UCSD-AML1 (cell line): ENCODE results near the gene ETNK1.
"Not testable (repeated sequence)": the region's sequence is repeated elsewhere in the genome, so short reads cannot be mapped to it uniquely, and the experiment has no call there.

Experiments
- DNase-seq: peaks from one replicate; lab custom pipeline; 2025; ENCODE audit not compliant: unreplicated experiment; lab: John Stamatoyannopoulos, UW

ETNK1 gene

GRCh38 chr12:22686193-22686592, 61.2 kb downstream of the ETNK1 start:
- DNase-seq = no peak

GRCh38 chr12:22687361-22688076, 62.5 kb downstream of the ETNK1 start:
- DNase-seq = no peak

GRCh38 chr12:22689876-22690275, 64.9 kb downstream of the ETNK1 start:
- no peak for DNase-seq

GRCh38 chr12:22691319-22691718, 66.3 kb downstream of the ETNK1 start:
- DNase-seq = no peak

- not testable (repeated sequence) for DNase-seq
Measured at GRCh38 chr12:22692467-22692866, 67.5 kb downstream of the ETNK1 start.

GRCh38 chr12:22692964-22693555, 68.1 kb downstream of the ETNK1 start:
- no peak for DNase-seq

GRCh38 chr12:22698576-22698975, 73.6 kb downstream of the ETNK1 start:
- no peak for DNase-seq

- peak; percentile 11 for DNase-seq
Measured at GRCh38 chr12:22699705-22700104, 74.7 kb downstream of the ETNK1 start.

GRCh38 chr12:22700106-22700505, 75.1 kb downstream of the ETNK1 start:
- DNase-seq = no peak

GRCh38 chr12:22701216-22701809, 76.3 kb downstream of the ETNK1 start:
- DNase-seq = not testable (repeated sequence)

- DNase-seq = no peak
Measured at GRCh38 chr12:22702690-22703089, 77.7 kb downstream of the ETNK1 start.

- no peak for DNase-seq
Measured at GRCh38 chr12:22709292-22709691, 84.3 kb downstream of the ETNK1 start.

GRCh38 chr12:22712083-22712482, 87.1 kb downstream of the ETNK1 start:
- DNase-seq = no peak

GRCh38 chr12:22715254-22715653, 90.3 kb downstream of the ETNK1 start:
- no peak for DNase-seq

GRCh38 chr12:22719745-22720144, 94.8 kb downstream of the ETNK1 start:
- no peak for DNase-seq

- DNase-seq = no peak
Measured at GRCh38 chr12:22722081-22722480, 97.1 kb downstream of the ETNK1 start.

GRCh38 chr12:22722779-22723178, 97.8 kb downstream of the ETNK1 start:
- no peak for DNase-seq

- no peak for DNase-seq
Measured at GRCh38 chr12:22728987-22729386, 104.0 kb downstream of the ETNK1 start.

GRCh38 chr12:22729431-22729956, 104.5 kb downstream of the ETNK1 start:
- no peak for DNase-seq

- DNase-seq = no peak
Measured at GRCh38 chr12:22729957-22730443, 105.0 kb downstream of the ETNK1 start.

GRCh38 chr12:22731236-22731635, 106.3 kb downstream of the ETNK1 start:
- DNase-seq = no peak

- DNase-seq = no peak
Measured at GRCh38 chr12:22733756-22734155, 108.8 kb downstream of the ETNK1 start.
